ENCODE data around the gene SP7.
"Not testable (repeated sequence)": the region's sequence is repeated elsewhere in the genome, so short reads cannot be mapped to it uniquely, and the experiment has no call there.

Gene SP7

GRCh38 chr12:53313996-53314395 is 22.2 kb downstream of the SP7 start:
- DNase-seq = no peak

GRCh38 chr12:53308276-53308675 is 27.9 kb downstream of the SP7 start:
- DNase-seq = no peak

GRCh38 chr12:53306826-53307225 is 29.3 kb downstream of the SP7 start:
- no peak for DNase-seq

GRCh38 chr12:53302903-53303302 is 33.3 kb downstream of the SP7 start:
- no peak for DNase-seq

- no peak for DNase-seq
Measured at GRCh38 chr12:53300187-53300586, 36.0 kb downstream of the SP7 start.

- peak; percentile 84 for DNase-seq
Measured at GRCh38 chr12:53299454-53300180, 36.5 kb downstream of the SP7 start, which contains the start of gene MYG1. MYG1 (plus strand) TSS chr12:53299695; CDS start chr12:53299738, 43 bp downstream.

GRCh38 chr12:53299101-53299453 is 37.1 kb downstream of the SP7 start:
- no peak for DNase-seq

- DNase-seq = no peak
Measured at GRCh38 chr12:53298164-53298563, 38.0 kb downstream of the SP7 start.

GRCh38 chr12:53297106-53297505 is 39.0 kb downstream of the SP7 start:
- not testable (repeated sequence) for DNase-seq

GRCh38 chr12:53295891-53296219 is 40.3 kb downstream of the SP7 start:
- DNase-seq = no peak

- DNase-seq = peak; percentile 71
Measured at GRCh38 chr12:53295070-53295890, 40.9 kb downstream of the SP7 start, which contains the start of gene PFDN5. PFDN5 (plus strand) TSS chr12:53295542; CDS start chr12:53295568, 26 bp downstream.

GRCh38 chr12:53292426-53292825 is 43.7 kb downstream of the SP7 start:
- no peak for DNase-seq

GRCh38 chr12:53290661-53291060 is 45.5 kb downstream of the SP7 start:
- DNase-seq = no peak

GRCh38 chr12:53289891-53290290 is 46.3 kb downstream of the SP7 start:
- DNase-seq = no peak

GRCh38 chr12:53288322-53288721 is 47.8 kb downstream of the SP7 start:
- no peak for DNase-seq

GRCh38 chr12:53287741-53288216 is 48.4 kb downstream of the SP7 start:
- DNase-seq = peak; percentile 20

- DNase-seq = no peak
Measured at GRCh38 chr12:53286448-53286847, 49.7 kb downstream of the SP7 start.

GRCh38 chr12:53279888-53280498 is 56.2 kb downstream of the SP7 start:
- no peak for DNase-seq

GRCh38 chr12:53279283-53279869 is 56.8 kb downstream of the SP7 start:
- no peak for DNase-seq

- DNase-seq = no peak
Measured at GRCh38 chr12:53277981-53278380, 58.2 kb downstream of the SP7 start.
